GM10248 (cell line): ENCODE data around the gene ANKRD55.
"Not testable (repeated sequence)": the region's sequence is repeated elsewhere in the genome, so short reads cannot be mapped to it uniquely, and the experiment has no call there.

ENCODE experiments used
- CTCF ChIA-PET: fragments of 300-600 bp; sonication (Branson Sonifier 250); formaldehyde crosslinking; extraction: SDS; loops from one replicate; lab custom pipeline; 2021; ENCODE audit warnings: antibody characterized with exemption; lab: Yijun Ruan, JAX
- POLR2A ChIA-PET: fragments of 350-650 bp; sonication (Branson Sonifier 250); formaldehyde crosslinking; extraction: SDS; loops from one replicate; lab custom pipeline; 2020; ENCODE audit warnings: antibody characterized with exemption; lab: Yijun Ruan, JAX
- DNase-seq: peaks from one replicate; pipeline ENCODE4 v3.0.0; 2012; ENCODE audit errors: extremely low spot score
- CTCF ChIP-seq: IDR thresholded peaks from 2 replicates; pipeline ENCODE4 v1.5.1; 2012; ENCODE audit warnings: mild to moderate bottlenecking, low read depth; ENCODE audit errors: extremely low read depth, missing control alignments, control extremely low read depth

ANKRD55 gene

GRCh38 chr5:56202483-56202882 lies 30.6 kb downstream of the ANKRD55 start:
- POLR2A ChIA-PET = no interaction called here
- no peak for TF ChIP-seq CTCF
- CTCF ChIA-PET = interaction anchor here (1.2 kb wide), 1 partner anchor 266 kb away, joined by 5 read pairs; no protein-coding TSS in a partner anchor
- DNase-seq = no peak

- DNase-seq, POLR2A ChIA-PET: not testable (repeated sequence)
- CTCF ChIA-PET = interaction anchor here (0.6 to 3.4 kb wide), 15 partner anchors 15 to 637 kb away, joined by 3 to 65 read pairs (median 4); partner anchors contain the start of gene ANKRD55
Observed at GRCh38 chr5:56201762-56202261, 31.3 kb downstream of the ANKRD55 start.

- DNase-seq = peak; percentile 73
- peak; percentile 54 for TF ChIP-seq CTCF
- ChIA-PET CTCF (interaction anchor here (0.6 to 3.4 kb wide), 31 partner anchors 14 to 1029 kb away, joined by 3 to 65 read pairs (median 4); partner anchors contain the start of gene ANKRD55), POLR2A (no interaction called here)
Observed at GRCh38 chr5:56200971-56201666, 32.0 kb downstream of the ANKRD55 start.

GRCh38 chr5:56195016-56195415 lies 38.1 kb downstream of the ANKRD55 start:
- no peak for TF ChIP-seq CTCF
- ChIA-PET CTCF (interaction anchor here (1.4 kb wide), 1 partner anchor 19 kb away, joined by 3 read pairs; no protein-coding TSS in a partner anchor), POLR2A (no interaction called here)
- no peak for DNase-seq

- ChIA-PET CTCF (no interaction called here), POLR2A (no interaction called here)
- DNase-seq = no peak
- TF ChIP-seq CTCF = no peak
Observed at GRCh38 chr5:56192246-56192645, 40.9 kb downstream of the ANKRD55 start.

GRCh38 chr5:56191656-56192055 lies 41.5 kb downstream of the ANKRD55 start:
- ChIA-PET CTCF (interaction anchor here (0.6 kb wide), 1 partner anchor 9 kb away, joined by 3 read pairs; no protein-coding TSS in a partner anchor), POLR2A (no interaction called here)
- TF ChIP-seq CTCF = no peak
- no peak for DNase-seq

- DNase-seq = no peak
- TF ChIP-seq CTCF = no peak
- ChIA-PET POLR2A (no interaction called here), CTCF (no interaction called here)
Observed at GRCh38 chr5:56190497-56190896, 42.6 kb downstream of the ANKRD55 start.
